ENCODE measurements around the gene HOXB4. TPM values are rescaled to one million over a fixed set of nuclear protein-coding genes. Genes with fewer than 3 reads are reported as not detected.

Gene HOXB4
- total RNA-seq, 2 experiments from 2014 or later = 0.16 to 0.17 TPM

- Histone ChIP-seq H3K36me3 (ENCODE audit: insufficient read depth, low read length) (no peaks in the 10 kb centered on the region), H3K27ac (ENCODE audit: low read depth in 1 of 2, low read length in 2 of 2) (peak overlapping the region; percentile 71 to 77), H3K27me3 (ENCODE audit: control insufficient read depth in 1 of 2, insufficient read depth in 2 of 2, low read length in 2 of 2) (no peaks in the 10 kb centered on the region), H3K4me1 (ENCODE audit: insufficient read depth, low read length) (peaks cover 73% of the 10 kb centered on the region), H3K9me3 (ENCODE audit: control insufficient read depth in 1 of 2, insufficient read depth in 1 of 2, low read length in 2 of 2) (no peaks in the 10 kb centered on the region), H3K4me3 (ENCODE audit: low read length) (peak overlapping the region; percentile 88)
- H3K4me3 Mint-ChIP-seq = peak overlapping the region; percentile 91
- ChIA-PET CTCF (no interaction called here), POLR2A (no interaction called here)
- H3K27ac Mint-ChIP-seq = peak overlapping the region; percentile 80
- peak; percentile 40 for ATAC-seq (ENCODE audit: poor library complexity)
- peak in 4 of 14 experiments; percentile 14 to 62 (median 30) for DNase-seq
- intact Hi-C loops (cut with DNase I, micrococcal nuclease) = loop anchor here in 1 of 2 experiments (5.0 kb wide), 1 partner anchor 52 kb away; no protein-coding TSS in a partner anchor
- no peak for TF ChIP-seq CTCF (IDR thresholded peaks at IDR 0.05)
- H3K27me3 Mint-ChIP-seq = peaks cover 77% of the 10 kb centered on the region
- H3K4me1 Mint-ChIP-seq (ENCODE audit: low read depth) = peaks cover 59% of the 10 kb centered on the region
- no peaks in the 10 kb centered on the region for H3K9me3 Mint-ChIP-seq
- no peaks in the 10 kb centered on the region for H3K36me3 Mint-ChIP-seq (ENCODE audit: low read depth)
Measured at GRCh38 chr17:48543854-48544348, 34.2 kb downstream of the HOXB4 start.

- no peaks in the 10 kb centered on the region for H3K27me3 ChIP-seq (ENCODE audit: control insufficient read depth in 1 of 2, insufficient read depth in 2 of 2, low read length in 2 of 2)
- H3K9me3 Mint-ChIP-seq = no peaks in the 10 kb centered on the region
- no peaks in the 10 kb centered on the region for H3K36me3 ChIP-seq (ENCODE audit: insufficient read depth, low read length)
- no peak for TF ChIP-seq CTCF (IDR thresholded peaks at IDR 0.05)
- peaks cover 54% of the 10 kb centered on the region for H3K4me1 Mint-ChIP-seq (ENCODE audit: low read depth)
- no peaks in the 10 kb centered on the region for H3K9me3 ChIP-seq (ENCODE audit: control insufficient read depth in 1 of 2, insufficient read depth in 1 of 2, low read length in 2 of 2)
- ATAC-seq (ENCODE audit: poor library complexity) (peak; percentile 45), DNase-seq (peak; percentile 18 to 79 (median 50))
- H3K36me3 Mint-ChIP-seq (ENCODE audit: low read depth) = no peaks in the 10 kb centered on the region
- POLR2A ChIA-PET = no interaction called here
- peak overlapping the region; percentile 91 for H3K4me3 Mint-ChIP-seq
- peak overlapping the region; percentile 77 to 96 for H3K27ac ChIP-seq (ENCODE audit: low read depth in 1 of 2, low read length in 2 of 2)
- H3K27ac Mint-ChIP-seq = peak overlapping the region; percentile 90
- peaks cover 80% of the 10 kb centered on the region for H3K27me3 Mint-ChIP-seq
- H3K4me1 ChIP-seq (ENCODE audit: insufficient read depth, low read length) = peaks cover 70% of the 10 kb centered on the region
- peak overlapping the region; percentile 88 for H3K4me3 ChIP-seq (ENCODE audit: low read length)
- CTCF ChIA-PET = no interaction called here
- intact Hi-C loops (cut with DNase I, micrococcal nuclease) = loop anchor here in 1 of 2 experiments (5.0 kb wide), 1 partner anchor 51 kb away; no protein-coding TSS in a partner anchor
Measured at GRCh38 chr17:48543107-48543853, 34.9 kb downstream of the HOXB4 start.

- Histone ChIP-seq H3K9me3 (ENCODE audit: control insufficient read depth in 1 of 2, insufficient read depth in 1 of 2, low read length in 2 of 2) (no peaks in the 10 kb centered on the region), H3K4me3 (ENCODE audit: low read length) (peak overlapping the region; percentile 88), H3K4me1 (ENCODE audit: insufficient read depth, low read length) (peaks cover 64% of the 10 kb centered on the region), H3K27me3 (ENCODE audit: control insufficient read depth in 1 of 2, insufficient read depth in 2 of 2, low read length in 2 of 2) (no peaks in the 10 kb centered on the region), H3K27ac (ENCODE audit: low read depth in 1 of 2, low read length in 2 of 2) (peak overlapping the region; percentile 77 to 96), H3K36me3 (ENCODE audit: insufficient read depth, low read length) (no peaks in the 10 kb centered on the region)
- H3K27ac Mint-ChIP-seq = peak overlapping the region; percentile 90
- DNase-seq = no peak
- no peaks in the 10 kb centered on the region for H3K36me3 Mint-ChIP-seq (ENCODE audit: low read depth)
- TF ChIP-seq CTCF (IDR thresholded peaks at IDR 0.05) = no peak
- H3K9me3 Mint-ChIP-seq = no peaks in the 10 kb centered on the region
- H3K27me3 Mint-ChIP-seq = peaks cover 76% of the 10 kb centered on the region
- ATAC-seq (ENCODE audit: poor library complexity) = no peak
- CTCF ChIA-PET = no interaction called here
- peaks cover 48% of the 10 kb centered on the region for H3K4me1 Mint-ChIP-seq (ENCODE audit: low read depth)
- POLR2A ChIA-PET = no interaction called here
- H3K4me3 Mint-ChIP-seq = peak overlapping the region; percentile 88
- intact Hi-C loops (cut with DNase I, micrococcal nuclease) = loop anchor here in 1 of 2 experiments (5.0 kb wide), 1 partner anchor 50 kb away; no protein-coding TSS in a partner anchor
Measured at GRCh38 chr17:48542698-48543106, 35.4 kb downstream of the HOXB4 start.
